ENCODE measurements around the gene KDM7A.

KDM7A gene

GRCh38 chr7:140176811-140177702 is at the start of gene KDM7A:
Gene KDM7A, minus strand, starts transcription at chr7:140176983. Its CDS starts 46 bp downstream, at chr7:140176937.
- peak; percentile 26 for TF ChIP-seq MAX (IDR thresholded peaks at IDR 0.05; ENCODE audit: low read depth, low read length)
- peak; percentile 66; the same call in 1 of the 2 replicates for TF ChIP-seq MYC (IDR thresholded peaks at IDR 0.05; ENCODE audit: low read depth, low read length)
- peak; percentile 67 for TF ChIP-seq POLR2A (IDR thresholded peaks at IDR 0.05; ENCODE audit: extremely low read depth, insufficient read length)
- TF ChIP-seq CTCF (IDR thresholded peaks at IDR 0.05; ENCODE audit: low read depth, low read length): no peak
- H3K4me3 ChIP-seq (ENCODE audit: low read depth, low read length): peak within 1 kb of the TSS; percentile 58
- peak; percentile 96 for DNase-seq (ENCODE audit: low read depth)

GRCh38 chr7:140225562-140226249 is 48.9 kb upstream of the KDM7A start:
- TF ChIP-seq POLR2A (IDR thresholded peaks at IDR 0.05; ENCODE audit: extremely low read depth, insufficient read length): no peak
- TF ChIP-seq MAX (IDR thresholded peaks at IDR 0.05; ENCODE audit: low read depth, low read length): no peak
- no peak for TF ChIP-seq CTCF (IDR thresholded peaks at IDR 0.05; ENCODE audit: low read depth, low read length)
- no peak for TF ChIP-seq MYC (IDR thresholded peaks at IDR 0.05; ENCODE audit: low read depth, low read length)
- DNase-seq (ENCODE audit: low read depth): no peak
- no peak overlapping the region for H3K4me3 ChIP-seq (ENCODE audit: low read depth, low read length)

- TF ChIP-seq MAX (IDR thresholded peaks at IDR 0.05; ENCODE audit: low read depth, low read length): no peak
- DNase-seq (ENCODE audit: low read depth): no peak
- H3K4me3 ChIP-seq (ENCODE audit: low read depth, low read length): no peak overlapping the region
Measured at GRCh38 chr7:140223515-140224221, 46.9 kb upstream of the KDM7A start.

- TF ChIP-seq POLR2A (IDR thresholded peaks at IDR 0.05; ENCODE audit: extremely low read depth, insufficient read length): no peak
- TF ChIP-seq MYC (IDR thresholded peaks at IDR 0.05; ENCODE audit: low read depth, low read length): no peak
- TF ChIP-seq CTCF (IDR thresholded peaks at IDR 0.05; ENCODE audit: low read depth, low read length): no peak
- no peak for TF ChIP-seq MAX (IDR thresholded peaks at IDR 0.05; ENCODE audit: low read depth, low read length)
- no peak for DNase-seq (ENCODE audit: low read depth)
- H3K4me3 ChIP-seq (ENCODE audit: low read depth, low read length): no peak overlapping the region
Measured at GRCh38 chr7:140222814-140223213, 46.0 kb upstream of the KDM7A start.

GRCh38 chr7:140219672-140220524 is 43.1 kb upstream of the KDM7A start:
- H3K4me3 ChIP-seq (ENCODE audit: low read depth, low read length): no peak overlapping the region
- no peak for DNase-seq (ENCODE audit: low read depth)
- TF ChIP-seq CTCF (IDR thresholded peaks at IDR 0.05; ENCODE audit: low read depth, low read length): no peak
- no peak for TF ChIP-seq MYC (IDR thresholded peaks at IDR 0.05; ENCODE audit: low read depth, low read length)
- TF ChIP-seq MAX (IDR thresholded peaks at IDR 0.05; ENCODE audit: low read depth, low read length): no peak
- TF ChIP-seq POLR2A (IDR thresholded peaks at IDR 0.05; ENCODE audit: extremely low read depth, insufficient read length): no peak

All from NB4 (cell line).